ENCODE measurements around the gene GJC1.

DNA sequence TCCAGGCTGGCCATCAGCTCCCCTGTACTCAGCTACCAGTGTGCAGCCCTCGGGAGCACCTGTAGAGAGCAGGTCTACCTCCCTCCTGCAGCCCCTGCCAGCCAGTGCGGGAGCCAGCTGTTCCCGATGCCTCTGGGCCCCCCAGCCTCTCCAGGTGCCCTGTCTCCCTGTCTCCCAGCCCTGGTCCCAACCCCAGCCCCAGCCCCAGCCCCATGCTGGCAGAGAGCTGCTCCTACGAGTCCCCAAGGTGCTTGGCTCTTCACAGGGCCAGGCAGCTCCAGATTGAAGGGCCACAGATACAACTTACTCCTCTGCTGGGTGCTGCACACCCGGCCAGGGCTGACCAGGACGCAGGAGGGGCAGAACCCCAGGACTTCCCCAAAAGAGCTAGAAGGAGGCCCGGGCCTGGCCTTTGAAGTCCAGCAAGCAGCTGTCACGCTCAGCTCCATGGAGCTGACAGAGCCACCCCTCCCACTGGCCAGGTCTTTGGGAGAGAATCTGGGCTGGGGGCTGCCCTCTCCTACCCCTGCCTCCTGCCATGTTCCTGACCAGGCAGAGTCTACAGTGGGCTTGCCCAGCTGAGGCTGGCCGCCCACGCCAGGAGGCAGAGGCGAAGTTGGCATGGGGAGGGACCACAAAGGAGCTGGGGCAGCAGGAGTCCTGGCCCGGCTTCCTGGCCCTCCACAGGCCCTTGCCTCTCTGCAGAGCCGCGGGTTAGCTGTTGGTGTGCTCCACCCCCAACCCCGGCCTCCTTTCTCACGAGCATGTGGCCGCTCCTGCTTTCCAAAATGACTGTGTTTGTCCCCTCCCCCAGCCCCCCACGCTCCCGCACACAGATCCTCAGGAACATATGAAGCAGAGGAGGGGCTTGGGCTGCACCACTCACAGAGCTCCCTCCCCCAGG lies 80.8 kb downstream of the GJC1 start:
- TF ChIP-seq, protein P1, sequence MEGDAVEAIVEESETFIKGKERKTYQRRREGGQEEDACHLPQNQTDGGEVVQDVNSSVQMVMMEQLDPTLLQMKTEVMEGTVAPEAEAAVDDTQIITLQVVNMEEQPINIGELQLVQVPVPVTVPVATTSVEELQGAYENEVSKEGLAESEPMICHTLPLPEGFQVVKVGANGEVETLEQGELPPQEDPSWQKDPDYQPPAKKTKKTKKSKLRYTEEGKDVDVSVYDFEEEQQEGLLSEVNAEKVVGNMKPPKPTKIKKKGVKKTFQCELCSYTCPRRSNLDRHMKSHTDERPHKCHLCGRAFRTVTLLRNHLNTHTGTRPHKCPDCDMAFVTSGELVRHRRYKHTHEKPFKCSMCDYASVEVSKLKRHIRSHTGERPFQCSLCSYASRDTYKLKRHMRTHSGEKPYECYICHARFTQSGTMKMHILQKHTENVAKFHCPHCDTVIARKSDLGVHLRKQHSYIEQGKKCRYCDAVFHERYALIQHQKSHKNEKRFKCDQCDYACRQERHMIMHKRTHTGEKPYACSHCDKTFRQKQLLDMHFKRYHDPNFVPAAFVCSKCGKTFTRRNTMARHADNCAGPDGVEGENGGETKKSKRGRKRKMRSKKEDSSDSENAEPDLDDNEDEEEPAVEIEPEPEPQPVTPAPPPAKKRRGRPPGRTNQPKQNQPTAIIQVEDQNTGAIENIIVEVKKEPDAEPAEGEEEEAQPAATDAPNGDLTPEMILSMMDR (IDR thresholded peaks at IDR 0.05; ENCODE audit: low read depth, low read length), result no peak
- no peak for TF ChIP-seq EZH2phosphoT487 (IDR thresholded peaks at IDR 0.05; ENCODE audit: low read depth)

Data from OCI-LY3 (cell line).